ENCODE results near the gene GRWD1. TPM values are rescaled to one million over a fixed set of nuclear protein-coding genes. Genes with fewer than 3 reads are reported as not detected.

The GRWD1 gene
- total RNA-seq, 2 donors from 2014 or later: 26.2 to 39.7 TPM

DNA sequence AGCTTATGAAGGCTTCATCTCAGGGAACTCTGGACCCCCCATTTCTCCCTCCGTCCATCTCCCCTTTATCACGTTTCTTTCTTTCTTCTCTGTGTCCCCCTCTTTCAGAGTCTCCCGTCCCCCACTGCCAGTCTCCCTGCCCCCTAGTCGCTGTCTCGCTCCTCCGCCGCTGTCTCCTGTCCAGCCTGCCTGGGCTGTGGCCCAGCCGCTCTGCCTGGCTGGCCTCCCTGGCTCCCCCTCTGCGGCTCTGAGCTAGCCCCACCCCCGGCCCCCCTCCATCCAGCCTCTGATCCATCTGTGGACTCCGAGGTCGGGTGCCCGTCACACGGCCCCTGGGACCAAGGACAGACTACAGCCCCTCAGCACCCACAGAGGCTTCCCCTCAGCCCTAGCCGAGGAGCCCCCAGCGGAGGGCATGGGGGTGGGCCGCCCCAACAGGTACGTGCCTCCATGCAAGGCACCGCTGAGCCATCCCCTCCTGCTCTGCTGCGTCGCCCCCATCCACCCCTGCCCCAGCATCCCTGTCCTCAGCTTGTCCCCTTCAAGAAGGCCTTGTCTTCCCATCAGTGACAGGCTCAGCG, 8.5 kb downstream of the GRWD1 start:
- intact Hi-C loops (cut with DNase I): no loop called here

DNA sequence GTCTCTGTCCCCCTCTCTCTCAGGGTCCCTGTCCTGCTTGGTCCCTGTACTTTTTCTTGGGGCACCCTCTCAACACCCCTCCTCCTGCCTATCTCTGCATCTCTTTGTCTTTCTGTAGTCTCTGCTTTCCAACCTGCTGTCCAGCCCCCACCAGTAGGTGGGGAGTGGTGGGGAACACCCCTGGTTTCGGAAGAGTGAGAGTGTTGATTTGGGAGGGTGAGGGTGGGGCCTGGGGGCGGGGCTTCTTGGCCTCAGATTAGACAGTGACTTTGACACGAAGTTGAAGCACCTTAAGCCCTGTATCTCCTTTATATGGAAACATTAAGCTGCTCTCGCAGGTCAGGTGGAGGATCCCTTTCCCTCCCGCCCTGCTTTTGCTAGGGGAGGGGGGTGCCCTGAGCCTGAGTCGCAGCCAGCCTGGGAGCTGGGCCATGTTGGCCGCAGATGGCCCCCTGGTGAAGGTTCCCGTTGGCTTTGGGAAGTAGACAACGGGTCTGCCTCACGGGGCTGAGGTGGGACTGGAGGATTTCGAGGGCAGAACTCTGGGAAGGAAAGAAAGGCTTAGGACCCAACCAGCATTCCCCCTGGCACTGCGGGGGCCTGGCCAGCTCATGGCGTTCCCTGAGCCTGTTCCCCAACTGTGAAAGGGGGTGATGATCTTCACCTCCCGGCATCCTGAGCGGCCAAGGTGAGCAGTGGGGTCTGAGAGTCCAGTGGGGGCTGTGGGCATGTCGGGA, 9.6 kb downstream of the GRWD1 start, which contains the start of gene KCNJ14:
Gene KCNJ14, plus strand, starts transcription at position 404 of the 737 bp plus-strand sequence. CDS start 6,151 bp downstream, outside the sequence.
- no peaks in the 10 kb centered on the region for H3K27me3 ChIP-seq (replicated peaks; ENCODE audit: insufficient read depth)
- no peak within 1 kb of the TSS for H3K4me3 ChIP-seq
- no peaks in the 10 kb centered on the region for H3K9me3 ChIP-seq
- intact Hi-C loops (cut with DNase I): no loop called here
- DNase-seq (ENCODE audit: low spot score): no peak
- no peak within 1 kb of the TSS for H3K27ac ChIP-seq
- WGBS: 74% methylated on average over 16 of the region's 16 CpGs
- TF ChIP-seq POLR2A (IDR thresholded peaks at IDR 0.05) (no peak), POLR2AphosphoS5 (IDR thresholded peaks at IDR 0.05) (no peak)
- TF ChIP-seq, protein P1, sequence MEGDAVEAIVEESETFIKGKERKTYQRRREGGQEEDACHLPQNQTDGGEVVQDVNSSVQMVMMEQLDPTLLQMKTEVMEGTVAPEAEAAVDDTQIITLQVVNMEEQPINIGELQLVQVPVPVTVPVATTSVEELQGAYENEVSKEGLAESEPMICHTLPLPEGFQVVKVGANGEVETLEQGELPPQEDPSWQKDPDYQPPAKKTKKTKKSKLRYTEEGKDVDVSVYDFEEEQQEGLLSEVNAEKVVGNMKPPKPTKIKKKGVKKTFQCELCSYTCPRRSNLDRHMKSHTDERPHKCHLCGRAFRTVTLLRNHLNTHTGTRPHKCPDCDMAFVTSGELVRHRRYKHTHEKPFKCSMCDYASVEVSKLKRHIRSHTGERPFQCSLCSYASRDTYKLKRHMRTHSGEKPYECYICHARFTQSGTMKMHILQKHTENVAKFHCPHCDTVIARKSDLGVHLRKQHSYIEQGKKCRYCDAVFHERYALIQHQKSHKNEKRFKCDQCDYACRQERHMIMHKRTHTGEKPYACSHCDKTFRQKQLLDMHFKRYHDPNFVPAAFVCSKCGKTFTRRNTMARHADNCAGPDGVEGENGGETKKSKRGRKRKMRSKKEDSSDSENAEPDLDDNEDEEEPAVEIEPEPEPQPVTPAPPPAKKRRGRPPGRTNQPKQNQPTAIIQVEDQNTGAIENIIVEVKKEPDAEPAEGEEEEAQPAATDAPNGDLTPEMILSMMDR (IDR thresholded peaks at IDR 0.05): no peak
- H3K36me3 ChIP-seq: peaks cover 4 to 22% of the 10 kb centered on the region in 2 donors
- no peaks in the 10 kb centered on the region for H3K4me1 ChIP-seq (replicated peaks)

More for the DNA sequence above, 8.5 kb downstream of the GRWD1 start:
- Histone ChIP-seq H3K9me3 (no peaks in the 10 kb centered on the region), H3K4me1 (replicated peaks) (no peaks in the 10 kb centered on the region), H3K27me3 (replicated peaks; ENCODE audit: insufficient read depth) (no peaks in the 10 kb centered on the region), H3K27ac (no peak overlapping the region), H3K4me3 (no peak overlapping the region), H3K36me3 (peaks cover 4 to 22% of the 10 kb centered on the region in 2 donors)
- DNase-seq (ENCODE audit: low spot score): no peak
- WGBS: 88% methylated on average over 22 of the region's 22 CpGs
- TF ChIP-seq, protein P1 (IDR thresholded peaks at IDR 0.05): no peak
- TF ChIP-seq POLR2AphosphoS5 (IDR thresholded peaks at IDR 0.05) (no peak), POLR2A (IDR thresholded peaks at IDR 0.05) (no peak)

DNA sequence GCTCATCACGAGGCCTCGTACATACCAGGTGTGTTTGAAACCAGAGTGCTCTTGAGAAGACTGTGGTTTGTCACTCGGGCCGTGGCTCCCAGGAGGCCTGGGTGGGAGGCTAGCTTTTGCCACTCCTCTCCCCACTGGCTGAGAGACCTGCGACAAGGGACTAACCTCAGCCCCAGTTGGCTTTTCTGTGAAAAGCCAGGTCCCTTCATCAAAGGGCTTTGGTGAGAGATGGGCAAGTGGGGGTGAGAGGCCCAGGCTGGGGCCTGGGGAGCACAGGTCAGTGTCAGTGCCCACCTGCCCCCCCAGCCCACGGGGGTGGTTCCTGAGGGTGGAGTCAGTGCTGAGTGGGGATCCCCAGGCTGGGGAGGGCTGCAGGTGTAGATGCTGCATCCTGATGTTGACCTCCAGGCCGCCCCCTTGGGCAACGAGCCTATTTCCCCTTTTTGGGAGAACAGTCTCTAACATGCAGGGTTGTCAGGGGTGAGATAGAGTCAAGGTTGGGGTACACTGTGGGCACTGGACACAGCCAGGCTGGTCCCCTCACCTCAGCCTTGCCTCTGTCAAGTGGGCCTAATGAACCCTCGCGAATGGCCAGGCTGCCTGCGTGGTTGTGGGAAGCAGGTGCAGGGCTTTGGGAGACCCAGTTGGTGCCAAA, 10.3 kb downstream of the GRWD1 start:
- no peak overlapping the region for H3K27ac ChIP-seq
- no peaks in the 10 kb centered on the region for H3K4me1 ChIP-seq (replicated peaks)
- H3K9me3 ChIP-seq: no peaks in the 10 kb centered on the region
- DNase-seq (ENCODE audit: low spot score): no peak
- H3K36me3 ChIP-seq: peaks cover 4 to 16% of the 10 kb centered on the region in 2 donors
- intact Hi-C loops (cut with DNase I): no loop called here
- H3K4me3 ChIP-seq: no peak overlapping the region
- H3K27me3 ChIP-seq (replicated peaks; ENCODE audit: insufficient read depth): no peaks in the 10 kb centered on the region
- 89% methylated on average over 11 of the region's 11 CpGs for WGBS
- TF ChIP-seq POLR2AphosphoS5 (IDR thresholded peaks at IDR 0.05): no peak
- TF ChIP-seq, protein P1 (IDR thresholded peaks at IDR 0.05): no peak
- TF ChIP-seq POLR2A (IDR thresholded peaks at IDR 0.05): no peak

DNA sequence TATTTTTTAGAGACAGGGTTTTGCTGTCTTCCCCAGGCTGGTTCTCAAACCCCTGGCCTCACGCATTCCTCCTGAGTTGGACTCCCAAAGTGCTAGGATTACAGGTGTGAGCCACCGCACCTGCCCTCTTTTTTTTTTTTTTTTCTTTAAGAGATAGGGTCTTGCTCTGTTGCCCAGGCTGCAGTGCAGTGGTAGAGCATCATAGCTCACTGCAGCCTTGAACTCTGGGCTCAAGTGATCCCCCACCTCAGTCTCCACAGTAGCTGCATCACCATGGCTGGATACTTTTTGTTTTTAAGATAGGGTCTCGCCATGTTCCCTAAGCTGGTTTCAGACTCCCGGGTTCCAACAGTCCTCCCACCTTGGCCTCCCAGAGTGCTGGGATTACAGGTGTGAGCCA, 11.1 kb downstream of the GRWD1 start:
- WGBS: 95% methylated on average over 4 of the region's 4 CpGs
- intact Hi-C loops (cut with DNase I): no loop called here
- H3K27ac ChIP-seq: no peak overlapping the region

More for the DNA sequence above, 11.1 kb downstream of the GRWD1 start:
- TF ChIP-seq, protein P1 (IDR thresholded peaks at IDR 0.05): no peak
- TF ChIP-seq POLR2AphosphoS5 (IDR thresholded peaks at IDR 0.05) (no peak), POLR2A (IDR thresholded peaks at IDR 0.05) (no peak)
- DNase-seq (ENCODE audit: low spot score): no peak
- Histone ChIP-seq H3K4me3 (no peak overlapping the region), H3K27me3 (replicated peaks; ENCODE audit: insufficient read depth) (no peaks in the 10 kb centered on the region), H3K9me3 (no peaks in the 10 kb centered on the region), H3K4me1 (replicated peaks) (no peaks in the 10 kb centered on the region), H3K36me3 (peaks cover 0 to 9% of the 10 kb centered on the region in 2 donors)
